ENCODE data around the gene KDSR.
A peak's percentile ranks its signal among the peaks of the same experiment; 100 is the strongest.
"Not testable (repeated sequence)": the region's sequence is repeated elsewhere in the genome, so short reads cannot be mapped to it uniquely, and the experiment has no call there.

KDSR gene

DNA sequence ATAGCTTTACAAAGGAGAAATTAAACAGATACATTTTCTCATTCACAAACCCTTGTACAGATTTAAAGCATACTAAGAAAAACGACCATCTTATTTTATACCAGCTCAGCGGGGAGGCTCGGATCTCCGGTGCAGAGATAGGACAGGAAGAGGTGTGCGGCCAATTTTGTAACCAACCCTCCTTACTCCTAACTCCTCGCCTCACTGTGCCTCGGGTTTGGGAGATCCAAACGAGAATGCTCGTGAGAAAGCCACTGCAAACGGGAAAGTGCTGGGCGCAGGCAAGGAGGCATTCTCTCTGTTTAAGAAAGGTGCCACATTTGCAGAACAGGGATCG is 1.2 kb downstream of the KDSR start:
- DNase-seq (ENCODE audit: low spot score): no peak

DNA sequence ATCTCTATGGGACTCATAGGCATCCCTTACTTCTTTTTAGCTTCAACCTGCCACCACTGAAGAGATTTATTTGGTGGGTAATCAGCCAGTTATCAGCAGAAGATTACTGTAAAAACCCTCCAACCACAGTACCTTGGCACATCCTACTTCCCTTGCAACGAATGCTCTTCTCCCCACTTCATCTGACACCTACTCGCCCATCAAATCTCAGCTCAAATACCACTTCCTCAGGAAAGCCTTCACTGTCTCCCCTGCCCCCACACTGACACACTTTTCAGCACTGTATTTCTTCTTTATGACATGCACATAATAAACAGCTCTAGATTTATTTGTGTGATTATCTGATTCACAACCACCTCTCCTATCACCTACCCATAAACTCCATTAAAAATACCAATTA is 3.1 kb downstream of the KDSR start:
- peak; percentile 53 for DNase-seq (ENCODE audit: low spot score)

DNA sequence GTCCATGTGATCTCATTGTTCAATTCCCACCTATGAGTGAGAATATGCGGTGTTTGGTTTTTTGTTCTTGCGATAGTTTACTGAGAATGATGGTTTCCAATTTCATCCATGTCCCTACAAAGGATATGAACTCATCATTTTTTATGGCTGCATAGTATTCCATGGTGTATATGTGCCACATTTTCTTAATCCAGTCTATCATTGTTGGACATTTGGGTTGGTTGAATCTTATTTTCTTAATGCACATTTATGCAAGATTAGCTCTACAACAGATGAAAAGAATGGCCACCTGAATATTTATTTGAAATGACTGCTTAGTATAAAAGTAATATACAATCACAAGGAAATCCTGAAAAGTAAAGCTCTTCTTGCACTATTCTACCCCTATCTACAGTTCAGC is 3.6 kb downstream of the KDSR start:
- not testable (repeated sequence) for DNase-seq (ENCODE audit: low spot score)

DNA sequence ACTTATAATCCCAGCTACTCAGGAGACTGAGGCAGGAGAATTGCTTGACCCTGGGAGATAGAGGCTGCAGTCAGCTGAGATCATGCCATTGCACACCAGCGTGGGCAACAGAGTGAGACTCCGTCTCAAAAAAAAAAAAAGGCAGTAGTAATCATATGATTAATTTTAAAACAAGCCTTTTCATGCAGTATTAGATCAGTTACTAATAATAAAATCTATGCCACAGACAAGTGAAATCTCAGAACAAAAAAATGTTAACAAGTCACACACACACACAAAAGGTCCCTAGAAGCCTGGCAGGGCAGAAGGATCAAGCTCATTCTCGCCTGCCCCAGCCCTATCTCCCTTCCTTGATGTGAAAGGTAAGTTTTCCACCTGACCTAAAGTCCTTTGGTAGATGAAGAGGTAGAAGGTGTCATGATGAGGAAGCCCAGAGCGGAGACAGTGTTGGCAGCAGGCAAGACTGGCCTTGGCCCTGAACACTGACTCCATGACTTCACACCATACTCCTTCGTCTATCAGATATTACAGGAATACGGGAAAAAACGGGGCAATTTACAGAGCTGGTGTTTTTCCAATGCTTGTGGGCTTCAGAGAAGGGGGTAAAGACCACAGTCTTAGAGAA is 10.6 kb downstream of the KDSR start:
- no peak for DNase-seq (ENCODE audit: low spot score)

DNA sequence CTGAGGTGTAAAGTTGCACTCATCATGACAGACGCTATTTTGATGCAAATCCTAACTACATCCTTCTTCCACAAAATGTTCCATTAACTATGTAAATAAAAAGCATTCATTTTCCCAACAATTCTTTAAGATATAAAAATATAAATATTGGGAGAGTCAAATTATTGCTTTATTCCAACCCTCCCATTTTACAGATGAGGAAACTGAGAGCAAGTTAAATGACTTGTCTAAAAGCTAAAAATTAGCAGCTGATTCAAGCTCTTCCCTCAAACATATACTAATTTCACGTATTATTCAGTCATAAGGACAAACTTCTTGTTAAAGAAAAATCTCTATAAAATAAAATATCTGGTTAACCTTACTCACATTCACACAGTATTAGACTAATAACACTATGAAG is 16.8 kb downstream of the KDSR start:
- DNase-seq (ENCODE audit: low spot score): no peak

DNA sequence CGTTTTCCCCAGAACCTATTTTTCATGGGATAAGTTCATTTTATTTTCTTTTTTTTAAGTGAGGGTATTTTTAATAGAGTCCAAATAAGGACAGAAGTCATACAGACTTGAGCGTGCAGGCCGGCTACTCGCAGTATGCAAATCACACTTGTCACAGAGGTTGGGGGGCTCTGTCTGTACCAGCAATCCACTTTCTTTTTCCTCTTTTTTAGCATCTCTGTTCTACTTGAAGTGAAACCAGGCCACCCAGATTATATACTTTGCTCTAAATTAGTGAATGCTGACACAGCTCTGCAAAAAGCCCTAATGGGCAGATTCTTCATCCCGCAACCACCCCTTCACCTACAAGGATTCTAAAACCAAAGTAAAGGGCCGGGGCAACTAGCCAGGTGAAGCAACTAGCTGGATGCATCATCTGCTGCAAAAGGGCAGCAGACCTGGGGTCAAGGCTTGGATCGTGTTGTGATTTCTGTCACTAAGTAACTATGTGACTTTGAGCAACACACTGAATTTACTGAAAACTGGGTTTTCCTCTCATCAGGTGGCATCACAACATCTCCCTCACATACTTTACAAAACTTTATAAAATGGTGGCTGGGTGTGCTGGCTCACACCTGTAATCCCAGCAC is 18.4 kb downstream of the KDSR start:
- DNase-seq (ENCODE audit: low spot score): no peak

DNA sequence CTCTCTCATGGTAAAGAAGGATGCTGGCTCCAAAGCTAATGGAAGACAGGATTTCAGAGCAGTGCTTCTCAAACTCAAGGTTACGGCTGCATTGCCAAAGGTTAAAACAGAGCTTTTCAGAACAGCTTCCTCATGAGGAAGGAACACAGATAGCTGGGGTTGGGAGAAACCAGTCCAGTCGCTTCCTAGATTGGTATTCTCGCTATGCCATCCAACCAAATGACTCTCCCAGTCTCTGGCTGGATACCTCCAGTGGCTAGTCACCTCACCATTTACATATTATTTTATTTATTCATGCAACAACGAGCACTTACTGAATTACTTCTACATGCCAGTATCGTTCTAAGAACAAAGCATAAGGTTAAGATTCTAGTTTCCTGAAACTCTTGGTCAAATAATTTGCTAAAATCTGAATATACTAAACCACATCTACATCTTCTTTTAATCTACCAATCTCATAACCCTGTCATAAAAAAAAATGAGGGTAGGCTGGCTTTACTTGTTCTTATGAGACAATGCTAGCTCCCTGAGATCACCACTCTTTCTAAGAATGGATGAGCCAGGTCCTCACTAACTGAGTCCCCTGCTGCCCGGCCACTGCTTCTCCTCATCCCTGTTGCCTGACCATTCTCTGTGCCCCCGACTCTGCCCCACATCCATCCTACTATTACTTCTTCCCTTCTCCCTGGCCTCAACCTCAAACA is 20.4 kb downstream of the KDSR start:
- DNase-seq (ENCODE audit: low spot score): no peak

DNA sequence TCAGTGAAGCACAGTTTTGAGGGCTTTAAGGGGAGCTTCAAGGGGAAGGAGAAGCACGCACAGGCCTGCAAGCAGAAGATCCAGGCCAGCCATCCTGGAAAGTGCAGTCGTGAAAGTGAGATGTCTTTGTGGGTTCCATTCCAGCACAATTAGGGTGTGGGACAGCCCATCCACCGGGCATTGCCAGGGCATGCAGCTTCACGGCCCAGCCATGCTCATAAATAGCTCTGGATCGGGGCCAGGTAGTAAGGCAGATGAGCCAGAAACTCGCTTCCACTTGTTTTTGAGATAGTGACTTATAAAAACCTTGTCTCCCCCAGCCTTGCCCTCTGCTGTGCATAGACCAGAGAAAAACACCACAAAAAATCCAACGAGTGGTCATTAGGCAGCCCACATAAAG is 21.0 kb downstream of the KDSR start:
- no peak for DNase-seq (ENCODE audit: low spot score)

DNA sequence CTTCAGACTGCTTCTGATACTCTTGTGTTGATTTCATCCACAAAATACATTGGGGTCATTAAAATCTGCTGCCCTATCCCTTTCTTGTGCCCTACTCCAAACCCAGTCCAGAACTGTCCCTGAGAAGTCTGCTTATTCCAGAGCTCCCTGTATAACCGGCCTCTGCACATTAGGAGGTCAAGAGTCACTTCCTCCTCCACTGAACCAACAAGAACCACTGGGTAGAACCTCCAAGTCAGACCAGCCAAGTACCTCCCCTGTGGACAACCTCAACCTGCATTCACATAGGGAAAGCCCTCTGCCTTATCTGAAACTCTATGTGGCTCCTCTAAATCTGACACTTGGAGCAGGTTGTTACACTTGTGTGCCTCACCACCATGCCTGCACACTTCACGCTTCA is 22.1 kb downstream of the KDSR start:
- no peak for DNase-seq (ENCODE audit: low spot score)

DNA sequence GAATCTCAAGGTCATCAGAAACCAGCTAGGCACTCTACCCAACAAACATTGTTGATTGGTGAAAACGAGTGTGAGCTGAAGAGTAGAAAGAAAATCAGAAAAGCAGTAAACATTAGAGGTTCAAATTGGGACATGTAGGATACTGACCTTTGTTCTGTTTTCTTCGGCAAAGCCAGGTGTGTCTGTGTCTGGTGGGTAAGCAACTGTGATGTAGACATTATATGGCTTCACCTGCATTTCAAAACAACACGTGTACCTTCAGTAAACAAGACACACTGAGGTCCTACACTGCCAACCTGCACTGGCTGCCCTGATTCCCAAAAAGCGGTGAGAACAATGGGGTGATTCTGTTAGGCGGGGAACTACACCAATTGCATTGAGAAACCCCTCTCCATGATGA is 22.7 kb downstream of the KDSR start:
- no peak for DNase-seq (ENCODE audit: low spot score)

DNA sequence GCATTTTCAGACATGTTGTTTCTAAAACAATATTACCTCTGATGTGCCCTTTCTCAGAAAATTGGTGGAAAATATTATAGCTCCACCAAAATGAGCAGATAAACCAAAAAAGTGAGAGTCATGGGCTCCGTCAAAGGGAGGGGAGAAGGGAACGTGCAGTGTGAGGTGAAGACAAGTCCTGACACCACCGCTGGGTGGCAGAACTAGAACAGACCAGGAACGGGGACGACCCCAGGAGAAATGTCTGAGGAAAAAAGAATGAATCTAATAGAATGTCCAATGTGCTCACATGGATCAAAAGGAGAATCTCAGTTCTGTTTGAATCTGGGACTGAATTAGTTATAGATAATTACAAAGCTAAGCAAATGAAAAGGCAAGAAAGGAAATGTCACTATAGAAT is 24.8 kb downstream of the KDSR start:
- DNase-seq (ENCODE audit: low spot score): peak; percentile 17

DNA sequence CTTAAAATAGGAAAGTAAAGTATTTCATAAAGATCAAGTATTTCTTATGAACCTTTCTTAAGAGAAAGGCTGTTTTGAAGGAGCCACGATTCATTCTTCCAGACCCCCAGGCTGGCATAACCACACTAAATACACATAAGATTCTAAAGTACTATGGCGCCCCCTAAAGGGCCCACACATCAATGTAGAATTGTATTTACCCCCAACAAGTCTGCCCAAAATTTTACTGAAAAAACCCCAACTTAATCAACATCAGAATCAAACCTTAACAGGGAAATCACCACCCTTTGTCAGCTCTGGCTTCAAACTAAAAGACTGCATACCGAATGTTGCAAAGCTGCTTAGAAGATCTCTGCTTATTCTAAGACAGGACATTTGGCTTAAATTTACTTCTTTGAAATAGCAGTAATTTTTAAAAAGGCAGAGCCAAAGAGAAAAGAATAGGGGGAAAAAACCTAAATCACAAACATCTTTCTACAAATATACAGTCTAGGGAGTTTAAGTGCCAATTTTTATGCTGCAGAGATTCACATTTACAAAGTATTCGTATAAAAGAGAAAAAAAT is 27.0 kb downstream of the KDSR start:
- DNase-seq (ENCODE audit: low spot score): peak; percentile 56

DNA sequence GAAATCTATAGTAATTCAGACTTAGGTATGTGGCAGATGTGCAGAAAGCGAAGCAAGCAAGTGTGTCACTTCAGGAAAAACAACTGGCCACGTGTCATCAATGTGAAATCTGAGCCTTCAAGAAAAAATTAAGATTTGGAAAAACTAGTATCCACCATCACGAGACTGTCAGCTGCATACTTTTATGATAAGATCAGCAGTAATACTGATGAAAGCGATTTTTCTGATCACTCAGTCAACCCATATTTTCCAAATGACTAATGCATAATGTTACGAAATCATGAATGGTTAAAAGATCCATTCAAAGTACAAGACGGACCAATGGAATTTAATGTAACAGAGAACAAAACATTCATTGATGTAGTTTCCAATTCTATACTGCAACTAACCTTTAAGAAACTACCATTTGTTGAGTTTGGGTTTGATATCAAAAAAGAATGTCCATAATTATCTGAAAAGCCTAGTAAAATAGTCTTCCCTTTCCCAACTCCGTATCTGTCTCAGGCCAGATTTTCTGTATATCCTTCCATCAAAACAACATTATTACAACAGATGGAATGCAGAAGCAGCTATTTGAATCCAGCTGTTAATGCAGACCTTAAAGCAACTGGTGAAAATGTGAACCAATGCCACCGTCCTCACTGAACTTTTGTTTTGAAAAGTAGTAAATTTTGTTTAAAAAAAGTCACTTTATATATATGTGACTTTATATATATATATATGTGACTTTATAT is 30.5 kb downstream of the KDSR start:
- DNase-seq (ENCODE audit: low spot score): no peak

DNA sequence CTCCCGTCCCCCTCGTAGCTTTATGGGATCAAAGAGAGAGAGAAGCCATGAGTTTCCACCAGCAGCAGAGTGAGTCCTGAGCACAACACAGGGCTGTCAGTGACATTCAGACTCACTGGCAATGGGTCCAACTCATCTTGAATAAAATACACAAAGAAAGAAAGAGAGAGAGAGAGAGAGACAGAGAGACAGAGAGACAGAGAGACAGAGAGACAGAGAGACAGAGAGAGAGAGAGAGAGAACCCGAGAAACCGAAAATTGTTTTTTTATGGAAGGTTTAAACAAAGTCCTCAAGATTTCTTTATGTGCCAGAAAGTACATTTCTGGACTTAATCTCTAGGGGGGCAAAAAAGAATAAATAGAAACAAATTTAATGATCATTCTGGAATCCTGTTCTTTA is 35.9 kb downstream of the KDSR start:
- no peak for DNase-seq (ENCODE audit: low spot score)

DNA sequence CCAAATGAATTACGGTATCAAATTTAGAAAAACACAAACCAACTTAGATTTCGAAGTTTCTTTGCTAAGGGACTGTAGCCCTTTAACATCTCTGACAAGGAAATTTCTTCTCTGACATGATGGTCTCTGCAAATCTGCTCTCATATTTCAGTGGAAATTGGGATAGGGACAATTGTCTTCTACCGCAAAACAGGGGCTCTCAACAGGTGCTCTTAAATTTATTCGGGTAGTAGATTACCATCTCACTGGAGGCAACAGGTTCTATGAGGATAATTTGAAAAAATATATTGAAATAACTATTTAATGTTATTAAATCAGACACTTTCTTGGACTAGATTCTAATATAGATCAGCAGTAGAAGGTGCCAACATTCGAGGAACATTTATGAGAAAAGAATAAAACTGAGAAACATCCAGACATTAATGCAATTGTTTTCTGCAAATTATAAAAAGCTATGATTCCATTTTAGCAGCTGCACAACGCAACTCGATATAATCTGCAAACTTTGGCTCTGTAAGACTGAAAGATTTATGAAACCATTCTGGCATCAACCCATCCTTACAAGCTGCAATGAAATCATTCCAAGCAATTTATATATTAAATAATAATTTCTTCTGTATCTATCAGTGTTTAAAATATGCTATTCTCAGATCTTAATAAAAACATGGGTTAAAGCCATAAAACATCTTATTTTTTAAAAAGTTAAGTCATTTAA is 37.4 kb downstream of the KDSR start:
- DNase-seq (ENCODE audit: low spot score): no peak

DNA sequence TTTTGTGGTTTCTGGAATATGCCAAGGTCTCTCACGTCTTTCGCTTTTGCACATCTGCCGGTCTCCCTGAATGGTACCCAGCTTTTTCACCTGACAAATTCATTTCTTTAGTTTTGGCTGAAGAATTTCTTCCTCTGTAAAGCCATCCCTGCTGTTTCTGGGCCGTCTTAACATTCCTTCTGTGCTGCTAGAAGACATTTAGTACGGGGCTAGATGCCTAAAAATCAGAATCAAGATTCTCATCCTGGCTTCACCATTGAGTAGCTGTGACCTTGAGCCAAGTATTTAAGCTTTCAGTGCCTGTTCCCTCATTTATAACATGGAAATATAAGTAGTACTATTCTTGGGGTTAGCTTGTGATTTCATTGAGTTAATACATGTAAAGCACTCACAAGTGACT is 41.0 kb downstream of the KDSR start:
- no peak for DNase-seq (ENCODE audit: low spot score)

DNA sequence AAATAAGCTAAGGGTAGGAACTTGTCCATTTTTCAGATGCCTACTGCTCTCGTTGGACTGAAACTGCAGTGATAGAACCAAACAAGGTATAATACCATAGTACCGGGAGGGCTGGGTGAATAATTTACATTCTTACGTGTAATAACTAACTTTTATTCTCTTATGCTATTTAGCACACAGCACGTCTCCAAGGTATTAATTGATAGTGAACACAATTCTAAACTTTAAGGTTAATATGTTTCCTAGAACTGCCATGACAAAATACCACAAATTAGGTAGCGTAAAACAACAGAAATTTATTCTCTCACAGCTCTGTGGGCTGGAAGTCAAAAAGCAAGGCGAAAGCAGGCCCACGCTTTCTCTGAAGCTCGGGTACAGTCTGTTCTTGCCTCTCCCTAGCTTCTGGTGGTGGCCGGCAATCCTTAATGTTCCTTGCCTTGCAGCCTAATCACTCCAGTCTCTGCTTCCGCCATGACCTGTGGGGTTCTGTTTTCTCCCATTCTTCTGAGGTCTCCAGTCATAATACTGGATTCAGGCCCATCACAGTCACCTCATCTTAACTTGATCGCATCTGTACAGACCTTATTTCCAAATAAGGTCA is 41.8 kb downstream of the KDSR start:
- DNase-seq (ENCODE audit: low spot score): no peak

DNA sequence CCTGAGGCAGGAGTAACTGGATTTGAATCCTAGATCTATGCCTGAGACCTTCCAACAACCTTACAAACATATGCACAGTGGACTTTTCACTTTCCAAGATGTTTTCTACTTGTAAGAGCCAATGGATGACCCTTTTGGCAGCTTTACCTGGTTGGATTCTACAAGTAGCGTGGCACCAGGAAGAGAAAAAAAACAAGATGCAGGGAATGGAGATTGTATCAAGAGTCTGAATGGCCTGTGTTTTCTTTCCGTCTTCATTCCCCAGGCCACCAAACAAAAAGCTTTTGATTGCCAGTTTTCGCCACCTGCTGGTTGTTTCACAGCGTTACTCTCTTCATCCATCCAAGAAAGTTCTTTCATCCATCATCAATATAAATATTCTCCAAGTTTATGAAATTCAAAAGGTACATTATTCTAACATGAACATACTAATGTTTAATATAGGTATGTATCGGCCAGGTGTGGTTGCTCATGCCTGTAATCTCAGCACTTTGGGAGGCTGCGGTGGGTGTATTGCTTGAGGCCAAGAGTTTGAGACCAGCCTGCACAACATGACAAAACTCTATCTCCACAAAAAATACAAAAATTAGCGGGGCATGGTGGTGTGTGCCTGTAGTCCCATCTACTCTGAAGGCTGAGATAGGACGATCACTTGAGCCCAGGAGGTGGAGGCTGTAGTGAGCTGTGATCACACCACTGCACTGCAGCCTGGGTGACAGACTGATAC is 43.9 kb downstream of the KDSR start:
- DNase-seq (ENCODE audit: low spot score): peak; percentile 70

DNA sequence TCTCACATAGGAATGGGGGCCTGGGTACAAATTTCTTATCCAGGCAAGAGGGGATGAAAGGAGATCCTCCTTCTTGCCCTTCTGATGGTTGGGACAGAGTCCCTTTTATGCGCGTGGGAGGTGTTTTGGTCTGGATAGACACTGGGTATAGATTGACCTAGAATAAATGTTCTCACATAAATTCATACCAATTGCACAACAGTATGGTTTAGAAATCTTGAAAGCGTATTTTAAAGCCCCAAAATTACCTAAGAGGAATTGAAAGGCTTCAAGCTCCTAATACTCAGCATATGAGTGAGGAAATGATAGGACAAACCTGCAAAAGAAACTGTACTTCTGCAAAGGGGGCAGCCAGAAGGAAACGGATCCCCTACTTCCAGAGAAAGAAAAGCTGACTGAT is 44.8 kb downstream of the KDSR start:
- DNase-seq (ENCODE audit: low spot score): no peak

DNA sequence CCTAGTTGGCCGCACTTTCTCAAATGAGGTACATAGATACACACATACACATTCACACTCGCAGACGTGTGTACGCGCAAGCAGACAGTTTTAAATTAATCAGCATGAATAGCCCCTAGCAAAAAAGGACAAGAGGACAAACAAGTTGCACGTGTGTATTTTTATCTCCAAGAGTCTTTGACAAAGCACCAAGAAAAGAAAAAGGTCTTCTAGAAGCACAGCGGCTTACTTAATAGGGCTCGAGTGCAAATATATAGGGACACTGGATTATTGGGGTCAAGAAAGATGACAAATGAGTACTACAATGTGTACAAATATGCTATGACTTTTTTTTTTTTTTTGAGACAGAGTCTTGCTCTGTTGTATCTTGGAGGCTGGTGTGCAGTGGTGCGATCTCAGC is 45.7 kb downstream of the KDSR start:
- no peak for DNase-seq (ENCODE audit: low spot score)

DNA sequence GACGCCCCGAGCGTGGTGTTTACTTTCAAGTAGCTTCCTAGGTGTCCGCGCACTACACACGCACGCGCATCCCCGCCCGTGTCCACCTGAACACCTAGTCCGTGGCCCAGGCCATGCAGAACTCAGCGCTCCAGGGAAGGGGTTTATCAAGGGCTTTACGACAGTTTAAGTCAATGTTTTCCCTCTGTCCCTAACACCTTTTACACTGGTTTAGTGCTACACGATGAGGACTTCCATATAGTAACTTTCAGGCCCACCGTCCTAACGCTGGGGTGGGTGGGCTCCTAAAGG is 46.1 kb downstream of the KDSR start:
- no peak for DNase-seq (ENCODE audit: low spot score)

Measured in CD4-positive, alpha-beta T cell treated with Interleukin-15 for 4 hours (primary cell).